CD4-positive, alpha-beta T cell treated with Interleukin-15 for 4 hours (primary cell): ENCODE measurements around the gene PIGV.
"Not testable (repeated sequence)": the region's sequence is repeated elsewhere in the genome, so short reads cannot be mapped to it uniquely, and the experiment has no call there.

ENCODE experiments used
- DNase-seq: peaks from one replicate; pipeline ENCODE4 v3.0.0-alpha.2; 2020; ENCODE audit warnings: low spot score

PIGV gene

GRCh38 chr1:26833432-26834405, 46.0 kb downstream of the PIGV start:
- peak; percentile 91 for DNase-seq

- not testable (repeated sequence) for DNase-seq
Observed at GRCh38 chr1:26837665-26838064, 49.9 kb downstream of the PIGV start.

DNA sequence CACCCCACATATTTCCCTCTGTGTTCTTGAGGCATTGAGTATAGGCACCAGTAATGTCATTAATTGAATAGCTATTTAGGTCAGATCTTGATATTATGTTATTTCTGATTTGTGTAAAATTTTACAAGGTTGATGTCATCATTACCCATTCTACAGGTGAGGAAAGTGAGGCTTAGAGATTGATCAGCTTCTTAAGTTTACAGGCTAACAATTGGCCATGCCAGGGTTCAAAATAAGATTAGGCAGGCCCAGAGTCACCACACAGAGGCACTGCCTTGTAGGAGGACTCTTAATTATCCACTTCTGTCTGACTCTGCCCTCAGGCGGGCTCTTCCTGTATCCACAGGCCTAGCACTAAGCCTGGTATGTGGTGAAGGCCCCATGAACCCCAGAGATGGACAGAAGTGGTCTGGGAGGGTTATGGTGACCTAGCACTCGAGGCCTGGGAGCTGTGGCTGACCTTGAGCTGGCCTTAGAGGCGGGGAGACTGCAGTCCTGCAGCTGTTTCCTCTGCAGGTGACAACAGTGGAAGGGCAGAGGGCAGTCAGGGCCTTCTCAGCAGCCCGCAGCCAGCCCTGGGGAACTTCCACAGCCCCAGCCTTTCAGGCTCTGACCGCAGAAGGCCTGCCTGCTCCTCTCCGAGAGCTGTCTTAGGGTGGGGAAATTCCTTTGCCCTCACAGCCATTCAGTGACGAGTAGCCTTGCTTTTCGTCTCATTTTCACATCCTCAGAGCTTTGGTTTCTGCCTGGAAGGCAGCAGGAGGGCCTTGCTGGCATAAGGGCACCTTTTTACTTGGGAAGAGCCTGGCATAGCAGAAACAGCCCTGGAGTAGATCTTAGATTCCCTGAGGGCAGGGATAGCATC, 51.0 kb downstream of the PIGV start:
- DNase-seq: peak; percentile 68

GRCh38 chr1:26839339-26839722, 51.6 kb downstream of the PIGV start:
- no peak for DNase-seq

- DNase-seq: no peak
Observed at GRCh38 chr1:26839779-26840178, 52.0 kb downstream of the PIGV start.

GRCh38 chr1:26844424-26845196, 56.9 kb downstream of the PIGV start:
- no peak for DNase-seq

GRCh38 chr1:26847826-26848225, 60.1 kb downstream of the PIGV start:
- not testable (repeated sequence) for DNase-seq
